Measurements from ENCODE around the gene PPP1R12A.

DNA sequence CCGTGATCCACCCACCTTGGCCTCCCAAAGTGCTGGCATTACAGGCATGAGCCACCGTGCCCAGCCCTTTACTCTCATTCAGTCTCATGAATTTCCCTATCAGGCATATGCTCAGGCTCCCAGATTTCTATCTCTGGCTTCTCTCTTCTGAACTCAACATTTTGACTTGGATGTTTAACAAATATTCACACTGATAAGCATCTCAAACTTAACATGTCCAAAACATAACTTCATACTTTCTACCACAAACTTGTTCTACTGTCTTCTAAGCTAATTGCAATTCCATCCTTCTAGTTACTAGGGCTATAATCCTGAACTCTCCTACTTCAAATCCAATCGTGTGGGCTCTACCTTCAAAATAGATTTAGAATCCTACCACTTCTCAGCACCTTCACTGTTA, 170.3 kb downstream of the PPP1R12A start:
- TF ChIP-seq, protein P1, sequence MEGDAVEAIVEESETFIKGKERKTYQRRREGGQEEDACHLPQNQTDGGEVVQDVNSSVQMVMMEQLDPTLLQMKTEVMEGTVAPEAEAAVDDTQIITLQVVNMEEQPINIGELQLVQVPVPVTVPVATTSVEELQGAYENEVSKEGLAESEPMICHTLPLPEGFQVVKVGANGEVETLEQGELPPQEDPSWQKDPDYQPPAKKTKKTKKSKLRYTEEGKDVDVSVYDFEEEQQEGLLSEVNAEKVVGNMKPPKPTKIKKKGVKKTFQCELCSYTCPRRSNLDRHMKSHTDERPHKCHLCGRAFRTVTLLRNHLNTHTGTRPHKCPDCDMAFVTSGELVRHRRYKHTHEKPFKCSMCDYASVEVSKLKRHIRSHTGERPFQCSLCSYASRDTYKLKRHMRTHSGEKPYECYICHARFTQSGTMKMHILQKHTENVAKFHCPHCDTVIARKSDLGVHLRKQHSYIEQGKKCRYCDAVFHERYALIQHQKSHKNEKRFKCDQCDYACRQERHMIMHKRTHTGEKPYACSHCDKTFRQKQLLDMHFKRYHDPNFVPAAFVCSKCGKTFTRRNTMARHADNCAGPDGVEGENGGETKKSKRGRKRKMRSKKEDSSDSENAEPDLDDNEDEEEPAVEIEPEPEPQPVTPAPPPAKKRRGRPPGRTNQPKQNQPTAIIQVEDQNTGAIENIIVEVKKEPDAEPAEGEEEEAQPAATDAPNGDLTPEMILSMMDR (IDR thresholded peaks at IDR 0.05; ENCODE audit: insufficient read depth, low read length): no peak
- TF ChIP-seq POLR2AphosphoS5 (IDR thresholded peaks at IDR 0.05; ENCODE audit: low read depth): no peak
- TF ChIP-seq SPI1 (IDR thresholded peaks at IDR 0.05; ENCODE audit: borderline replicate concordance, low read depth): no peak
- no peak for TF ChIP-seq GABPA (IDR thresholded peaks at IDR 0.05; ENCODE audit: low read depth)

Measured in HL-60 (cell line).